Prostate gland (tissue), 2 donors: Measurements from ENCODE around the gene PRCD.

Experiments used
- POLR2AphosphoS5 ChIP-seq: sonication (generic); formaldehyde crosslinking; IDR thresholded peaks from one replicate; pipeline ENCODE4 v1.6.1; 2017; ENCODE audit warnings: antibody characterized with exemption
- TF ChIP-seq, protein P1 (sequence below), 4 experiments: fragments of 200-600 bp in 2 of 4; fragments of 450-650 bp in 2 of 4; sonication (generic) in 2 of 4; IDR thresholded peaks; 1 replicate in 3 of 4; 2 replicates in 1 of 4; pipeline ENCODE4 v1.5.1; 2016 to 2019; ENCODE audit warnings: antibody characterized with exemption in 4 of 4, mild to moderate bottlenecking in 2 of 4, moderate library complexity in 2 of 4

DNA sequence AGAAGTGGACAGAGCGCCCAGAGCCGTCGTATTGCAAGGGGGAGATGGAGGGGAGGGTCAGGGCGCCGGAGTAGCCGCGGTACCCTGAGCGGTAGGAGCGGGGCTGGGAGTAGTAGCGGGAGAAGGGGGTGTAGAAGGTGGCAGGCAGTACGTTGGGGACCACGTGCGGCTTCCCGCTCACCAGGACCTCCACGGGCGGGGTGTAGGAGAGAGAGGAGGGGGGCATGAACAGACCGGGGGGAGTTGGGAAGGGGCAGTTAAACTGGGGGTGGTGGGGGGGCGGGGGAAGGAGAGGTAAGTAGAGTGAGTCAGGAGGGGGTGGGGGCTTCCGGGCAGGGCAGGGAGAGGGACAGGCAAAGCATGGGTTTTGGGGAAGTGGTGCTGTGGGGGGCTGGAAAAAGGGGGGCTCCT lies 29.0 kb downstream of the PRCD start:
- TF ChIP-seq, protein P1, sequence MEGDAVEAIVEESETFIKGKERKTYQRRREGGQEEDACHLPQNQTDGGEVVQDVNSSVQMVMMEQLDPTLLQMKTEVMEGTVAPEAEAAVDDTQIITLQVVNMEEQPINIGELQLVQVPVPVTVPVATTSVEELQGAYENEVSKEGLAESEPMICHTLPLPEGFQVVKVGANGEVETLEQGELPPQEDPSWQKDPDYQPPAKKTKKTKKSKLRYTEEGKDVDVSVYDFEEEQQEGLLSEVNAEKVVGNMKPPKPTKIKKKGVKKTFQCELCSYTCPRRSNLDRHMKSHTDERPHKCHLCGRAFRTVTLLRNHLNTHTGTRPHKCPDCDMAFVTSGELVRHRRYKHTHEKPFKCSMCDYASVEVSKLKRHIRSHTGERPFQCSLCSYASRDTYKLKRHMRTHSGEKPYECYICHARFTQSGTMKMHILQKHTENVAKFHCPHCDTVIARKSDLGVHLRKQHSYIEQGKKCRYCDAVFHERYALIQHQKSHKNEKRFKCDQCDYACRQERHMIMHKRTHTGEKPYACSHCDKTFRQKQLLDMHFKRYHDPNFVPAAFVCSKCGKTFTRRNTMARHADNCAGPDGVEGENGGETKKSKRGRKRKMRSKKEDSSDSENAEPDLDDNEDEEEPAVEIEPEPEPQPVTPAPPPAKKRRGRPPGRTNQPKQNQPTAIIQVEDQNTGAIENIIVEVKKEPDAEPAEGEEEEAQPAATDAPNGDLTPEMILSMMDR (IDR thresholded peaks at IDR 0.05) = no peak
- TF ChIP-seq POLR2AphosphoS5 = no peak
